Thoracic aorta (tissue), 2 donors: ENCODE results near the gene FAM3C. TPM values are rescaled to one million over a fixed set of nuclear protein-coding genes. Genes with fewer than 3 reads are reported as not detected.

Experiments
- ATAC-seq: fragments of 150-250 bp; one replicate; pipeline ENCODE4 v1.8.0; 2017; ENCODE audit warnings: low read depth; ENCODE audit not compliant: insufficient number of reproducible peaks, low FRiP score
- DNase-seq: peaks from one replicate; pipeline ENCODE4 v3.0.0-alpha.2; 2020; ENCODE audit warnings: low spot score
- H3K27ac ChIP-seq, 2 donors: fragments of 200-600 bp; sonication (generic); 1 replicate in 1 of 2; 2 replicates in 1 of 2; pipeline ENCODE4 v1.5.1; 2016; ENCODE audit warnings: mild to moderate bottlenecking in 2 of 2, moderate library complexity in 2 of 2
- H3K27me3 ChIP-seq: fragments of 200-600 bp; sonication (generic); replicated peaks from 2 replicates; pipeline ENCODE4 v1.6.0; 2016; ENCODE audit warnings: mild to moderate bottlenecking; ENCODE audit not compliant: insufficient read depth
- H3K36me3 ChIP-seq: fragments of 200-600 bp; sonication (generic); one replicate; pipeline ENCODE4 v1.5.1; 2016
- H3K4me1 ChIP-seq, 2 donors: fragments of 200-600 bp; sonication (generic); 1 replicate in 1 of 2; 2 replicates in 1 of 2; pipeline versions ENCODE4 v1.5.1 to v1.6.0; 2016; ENCODE audit warnings: low read depth in 2 of 2, mild to moderate bottlenecking in 1 of 2; ENCODE audit not compliant: control insufficient read depth in 1 of 2
- H3K4me3 ChIP-seq: fragments of 200-600 bp; sonication (generic); 2 replicates; pipeline ENCODE4 v1.5.1; 2016; ENCODE audit warnings: mild to moderate bottlenecking
- H3K9me3 ChIP-seq: fragments of 200-600 bp; sonication (generic); 2 replicates; pipeline ENCODE4 v1.5.1; 2016
- total RNA-seq, 2 donors: library from RNA; depleted of rRNA; stranded (reverse); fragments of >200 nt; gene quantifications; one replicate each; pipeline versions ENCODE4 v1.1.0 to v1.2.3, GENCODE V29; 2016
- TF ChIP-seq, protein P1 (sequence below): fragments of 200-600 bp; sonication (generic); IDR thresholded peaks from one replicate; pipeline ENCODE4 v1.5.1; 2019; ENCODE audit warnings: antibody characterized with exemption

FAM3C gene
- total RNA-seq, 2 donors from 2014 or later = 38.9 to 50.2 TPM

DNA sequence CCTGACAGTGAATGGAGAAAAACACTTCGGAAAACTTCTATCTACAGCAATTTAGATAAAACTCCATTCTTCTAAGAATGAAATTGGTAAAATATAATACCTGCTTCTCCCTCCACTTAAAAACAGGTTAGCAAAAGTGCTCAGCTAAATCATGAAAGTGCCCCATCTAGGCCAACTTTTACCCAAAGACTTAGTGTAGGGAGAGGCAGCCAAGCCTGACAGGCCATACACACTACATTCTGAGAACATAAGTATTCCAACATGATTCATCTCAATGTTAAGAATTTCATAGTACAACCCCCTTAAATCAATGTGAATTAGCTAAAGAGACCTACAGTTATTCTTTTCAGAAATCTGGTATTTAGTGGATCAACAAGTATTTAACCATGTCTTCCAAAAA, 7.2 kb downstream of the FAM3C start:
- Histone ChIP-seq H3K4me3 (no peak overlapping the region), H3K27me3 (no peaks in the 10 kb centered on the region), H3K4me1 (peaks cover 14 to 20% of the 10 kb centered on the region in 2 donors), H3K36me3 (no peaks in the 10 kb centered on the region), H3K9me3 (no peaks in the 10 kb centered on the region), H3K27ac (no peak overlapping the region)
- ATAC-seq (no peak), DNase-seq (no peak)
- TF ChIP-seq, protein P1, sequence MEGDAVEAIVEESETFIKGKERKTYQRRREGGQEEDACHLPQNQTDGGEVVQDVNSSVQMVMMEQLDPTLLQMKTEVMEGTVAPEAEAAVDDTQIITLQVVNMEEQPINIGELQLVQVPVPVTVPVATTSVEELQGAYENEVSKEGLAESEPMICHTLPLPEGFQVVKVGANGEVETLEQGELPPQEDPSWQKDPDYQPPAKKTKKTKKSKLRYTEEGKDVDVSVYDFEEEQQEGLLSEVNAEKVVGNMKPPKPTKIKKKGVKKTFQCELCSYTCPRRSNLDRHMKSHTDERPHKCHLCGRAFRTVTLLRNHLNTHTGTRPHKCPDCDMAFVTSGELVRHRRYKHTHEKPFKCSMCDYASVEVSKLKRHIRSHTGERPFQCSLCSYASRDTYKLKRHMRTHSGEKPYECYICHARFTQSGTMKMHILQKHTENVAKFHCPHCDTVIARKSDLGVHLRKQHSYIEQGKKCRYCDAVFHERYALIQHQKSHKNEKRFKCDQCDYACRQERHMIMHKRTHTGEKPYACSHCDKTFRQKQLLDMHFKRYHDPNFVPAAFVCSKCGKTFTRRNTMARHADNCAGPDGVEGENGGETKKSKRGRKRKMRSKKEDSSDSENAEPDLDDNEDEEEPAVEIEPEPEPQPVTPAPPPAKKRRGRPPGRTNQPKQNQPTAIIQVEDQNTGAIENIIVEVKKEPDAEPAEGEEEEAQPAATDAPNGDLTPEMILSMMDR = no peak

DNA sequence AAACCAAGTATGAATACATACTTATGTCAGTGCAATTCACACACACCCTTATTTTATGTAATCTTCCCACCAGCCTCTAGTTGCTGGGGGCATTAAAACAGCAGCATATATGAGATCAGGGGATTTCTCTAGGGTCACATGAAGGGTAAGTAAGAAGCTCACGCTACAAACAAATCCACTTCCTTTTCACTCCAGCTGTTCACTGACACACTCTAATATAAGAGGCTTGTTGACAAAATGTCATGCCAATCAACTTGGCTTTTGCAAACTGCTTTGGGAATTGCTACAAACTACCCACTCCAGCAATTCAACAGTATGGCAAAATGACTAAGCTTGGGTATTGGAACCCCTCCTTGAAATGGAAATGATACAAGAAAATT, 10.3 kb downstream of the FAM3C start:
- peaks cover 21 to 24% of the 10 kb centered on the region in 2 donors for H3K4me1 ChIP-seq
- ATAC-seq (no peak), DNase-seq (no peak)
- H3K27ac ChIP-seq = no peak overlapping the region
- no peaks in the 10 kb centered on the region for H3K27me3 ChIP-seq
- TF ChIP-seq, protein P1 = no peak
- no peaks in the 10 kb centered on the region for H3K9me3 ChIP-seq
- no peaks in the 10 kb centered on the region for H3K36me3 ChIP-seq
- H3K4me3 ChIP-seq = no peak overlapping the region

- Histone ChIP-seq H3K27me3 (no peaks in the 10 kb centered on the region), H3K4me3 (no peak overlapping the region), H3K27ac (no peak overlapping the region), H3K4me1 (peaks cover 21 to 24% of the 10 kb centered on the region in 2 donors), H3K36me3 (no peaks in the 10 kb centered on the region), H3K9me3 (no peaks in the 10 kb centered on the region)
- DNase-seq (no peak), ATAC-seq (no peak)
- TF ChIP-seq, protein P1 = no peak
These were observed 10.9 kb downstream of the FAM3C start for GRCh38 chr7:121385056-121385799.

DNA sequence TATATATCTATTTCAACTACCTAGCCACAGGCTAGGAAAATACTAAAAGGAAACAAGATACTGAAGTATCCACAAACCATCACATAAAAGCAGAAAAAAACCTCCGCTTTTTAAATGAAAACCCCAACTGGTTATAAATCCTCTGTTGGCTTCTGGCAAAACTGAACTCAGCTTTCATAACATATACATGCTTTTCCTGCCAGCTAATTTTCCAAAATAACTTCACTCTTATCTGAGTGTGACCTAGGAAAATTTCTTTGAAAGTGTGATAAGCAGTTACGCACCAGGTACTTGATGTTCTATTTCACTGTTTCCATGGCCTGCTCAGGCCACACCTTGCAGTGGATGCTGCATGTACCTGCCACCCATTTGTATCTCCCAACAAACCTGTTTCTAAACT, 11.8 kb downstream of the FAM3C start:
- DNase-seq (no peak), ATAC-seq (no peak)
- H3K4me3 ChIP-seq = no peak overlapping the region
- no peaks in the 10 kb centered on the region for H3K27me3 ChIP-seq
- peaks cover 21 to 24% of the 10 kb centered on the region in 2 donors for H3K4me1 ChIP-seq
- H3K36me3 ChIP-seq = no peaks in the 10 kb centered on the region
- no peak overlapping the region for H3K27ac ChIP-seq
- H3K9me3 ChIP-seq = no peaks in the 10 kb centered on the region
- TF ChIP-seq, protein P1 = no peak

GRCh38 chr7:121383235-121383910, 12.7 kb downstream of the FAM3C start:
- no peaks in the 10 kb centered on the region for H3K27me3 ChIP-seq
- ATAC-seq (no peak), DNase-seq (no peak)
- no peak overlapping the region for H3K4me3 ChIP-seq
- TF ChIP-seq, protein P1 = no peak
- H3K36me3 ChIP-seq = no peaks in the 10 kb centered on the region
- H3K4me1 ChIP-seq = peaks cover 21 to 24% of the 10 kb centered on the region in 2 donors
- no peak overlapping the region for H3K27ac ChIP-seq
- H3K9me3 ChIP-seq = no peaks in the 10 kb centered on the region
